HG03196 (cell line): ENCODE results near the gene SETBP1.

Experiments
- ATAC-seq: cut with Tn5 transposase; IDR thresholded peaks from one replicate; pipeline ENCODE4 v1.9.1; 2021; ENCODE audit not compliant: unreplicated experiment

Gene SETBP1

DNA sequence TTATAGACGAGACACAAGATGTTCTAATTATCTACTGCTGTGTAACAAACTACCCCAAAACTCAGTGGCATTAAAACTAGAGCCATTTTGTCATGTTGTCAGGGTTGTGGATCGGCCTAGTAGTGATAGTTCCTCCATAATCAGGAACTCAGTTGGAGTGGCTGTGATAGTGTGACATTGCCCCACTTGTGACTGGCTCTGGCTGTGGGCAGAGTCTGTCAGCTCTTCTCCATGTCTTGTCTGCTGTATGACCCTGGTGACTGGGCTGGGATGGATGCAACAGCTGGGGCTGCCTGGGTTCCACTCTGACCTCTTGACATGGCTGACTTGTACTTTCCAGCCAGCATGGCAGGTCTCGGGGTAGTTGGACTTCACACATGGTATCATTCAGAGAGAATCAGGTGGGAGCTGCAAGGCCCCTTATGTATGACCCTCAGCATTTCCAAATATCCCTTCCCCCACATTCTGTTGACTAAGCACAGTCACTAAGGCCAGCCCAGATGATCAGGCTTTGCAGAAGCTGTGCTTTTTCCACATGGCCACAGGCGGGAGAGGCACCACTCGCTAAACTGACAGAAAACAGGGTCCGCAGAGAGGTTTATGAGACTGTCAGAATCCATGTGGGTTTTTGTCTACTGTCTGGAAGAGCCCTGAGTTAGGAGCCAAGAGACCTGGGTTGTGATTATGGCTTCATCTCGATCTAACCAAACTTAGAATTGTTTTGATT, 50.3 kb downstream of the SETBP1 start:
- no peak for ATAC-seq

DNA sequence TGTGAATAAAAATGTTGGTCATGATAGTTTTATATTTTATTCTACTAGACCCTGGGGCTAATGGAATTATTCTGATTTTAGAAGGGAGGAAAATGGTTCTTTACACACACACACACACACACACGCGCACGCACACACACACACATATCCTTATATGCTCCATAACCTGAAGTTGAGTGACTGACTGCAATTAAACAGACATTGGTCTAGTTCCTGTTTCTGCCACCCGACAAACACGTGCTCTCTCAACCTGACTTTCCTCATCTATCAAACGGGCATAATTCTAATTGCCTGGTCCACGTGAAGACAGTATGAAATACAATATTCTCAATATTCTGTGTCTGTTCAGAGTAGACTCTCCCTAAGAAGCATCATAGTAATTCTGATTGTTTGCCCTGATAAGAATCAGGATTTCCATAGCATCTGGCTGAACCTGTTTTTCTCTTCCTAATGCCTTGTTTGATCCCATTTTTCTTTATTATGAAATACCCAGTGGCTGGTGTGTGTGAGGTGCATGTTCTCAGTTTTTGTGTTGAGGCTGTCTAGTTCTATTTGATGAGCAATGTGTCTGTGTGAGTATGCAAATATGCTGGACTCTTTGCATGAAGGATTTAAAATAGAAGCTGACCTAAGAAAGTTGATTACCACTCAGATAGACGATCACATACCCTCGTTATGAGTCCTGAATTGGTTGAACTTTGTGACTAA, 51.0 kb downstream of the SETBP1 start:
- ATAC-seq: no peak

DNA sequence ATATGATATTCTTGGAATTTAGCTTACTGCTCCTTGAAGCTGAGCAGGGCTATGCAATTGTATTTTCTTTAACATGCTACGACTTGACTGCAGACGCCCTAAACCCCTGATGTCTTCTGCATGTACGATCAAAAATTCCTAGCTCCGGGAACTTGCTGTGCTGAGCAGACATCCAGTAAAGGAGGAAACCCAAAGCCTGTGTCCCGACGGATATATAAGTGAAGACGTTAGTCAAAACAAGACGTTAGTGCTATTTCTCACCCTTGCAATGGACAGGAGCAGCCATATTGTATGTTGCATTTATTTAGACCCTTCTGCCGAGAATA, 51.5 kb downstream of the SETBP1 start:
- no peak for ATAC-seq

GRCh38 chr18:44732599-44732998, 51.9 kb downstream of the SETBP1 start:
- no peak for ATAC-seq

DNA sequence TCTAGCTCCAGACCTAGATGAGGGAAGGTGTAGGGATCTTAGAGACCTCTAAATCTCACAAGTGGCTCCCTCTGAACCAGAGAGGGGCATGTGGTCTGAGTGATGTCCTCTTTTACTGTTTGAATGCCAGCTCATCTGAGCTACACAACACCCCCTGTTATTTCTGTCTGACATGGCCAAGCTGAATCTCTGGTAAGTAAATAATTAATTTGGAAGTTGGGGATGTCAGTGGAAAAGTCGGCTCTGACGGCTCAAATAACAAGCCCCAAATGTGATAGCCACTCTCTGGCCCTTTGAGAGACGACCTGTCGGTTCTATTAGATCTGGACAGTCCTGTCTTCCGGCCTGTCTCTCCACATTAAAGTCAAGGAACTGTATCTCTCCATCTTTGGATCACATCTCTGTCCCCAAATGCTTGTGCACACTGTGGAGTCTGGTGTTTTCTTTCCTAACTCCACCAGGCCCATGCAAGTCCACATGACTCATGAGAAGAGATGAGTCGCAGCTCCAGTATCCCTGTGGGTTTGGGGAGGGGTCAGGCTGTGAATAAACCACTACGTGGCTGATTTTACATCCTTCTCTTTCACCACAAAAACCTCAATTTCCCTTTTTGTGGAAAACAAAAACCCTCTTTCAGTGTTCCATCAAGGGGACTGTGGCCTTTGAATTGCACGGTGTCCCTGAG, 52.5 kb downstream of the SETBP1 start:
- ATAC-seq: no peak

- no peak for ATAC-seq
Measured at GRCh38 chr18:44733754-44734465, 53.2 kb downstream of the SETBP1 start.

- no peak for ATAC-seq
Measured at GRCh38 chr18:44735096-44735495, 54.4 kb downstream of the SETBP1 start.

- no peak for ATAC-seq
Measured at GRCh38 chr18:44736664-44737380, 56.1 kb downstream of the SETBP1 start.

DNA sequence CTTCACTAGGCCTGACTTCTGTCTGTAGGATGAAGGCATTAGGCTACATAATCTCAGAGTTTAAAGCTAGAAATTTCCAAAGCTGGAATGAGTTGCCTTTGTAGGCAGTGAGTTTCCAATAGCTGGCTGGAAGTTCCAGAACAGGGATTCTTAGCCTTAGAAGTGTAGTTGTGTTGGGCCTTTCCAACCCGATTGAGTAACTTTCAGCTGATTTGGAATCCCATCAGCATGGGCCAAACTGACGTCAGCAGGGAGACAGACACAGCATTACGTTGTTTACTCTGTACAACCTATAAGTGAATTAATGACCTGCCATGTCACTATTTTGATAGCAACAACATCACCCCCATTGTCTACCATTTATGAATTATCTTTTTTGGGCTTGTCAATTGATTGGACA, 56.9 kb downstream of the SETBP1 start:
- ATAC-seq: no peak

DNA sequence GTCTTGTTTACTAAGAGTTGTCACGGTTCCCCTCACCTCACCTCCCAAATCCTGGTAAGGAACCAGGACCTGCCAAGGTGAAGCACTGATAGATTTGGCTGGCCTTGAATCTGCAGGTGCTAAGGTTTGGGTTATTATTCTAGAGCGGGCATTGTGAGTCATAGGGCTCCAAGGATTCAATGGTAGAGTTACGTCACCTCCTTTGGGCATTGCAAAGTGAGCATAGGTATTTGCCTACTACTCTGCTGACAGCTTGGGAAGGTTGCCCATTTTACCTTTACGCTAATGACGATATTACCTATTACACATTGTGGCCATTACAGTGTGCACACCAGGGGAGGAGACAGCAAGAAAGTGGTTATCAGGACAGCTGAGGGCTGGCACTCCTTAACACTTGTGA, 59.3 kb downstream of the SETBP1 start:
- no peak for ATAC-seq

GRCh38 chr18:44741085-44741484, 60.4 kb downstream of the SETBP1 start:
- ATAC-seq: no peak

GRCh38 chr18:44741511-44741910, 60.8 kb downstream of the SETBP1 start:
- no peak for ATAC-seq

- ATAC-seq: no peak
Measured at GRCh38 chr18:44742126-44742525, 61.4 kb downstream of the SETBP1 start.

DNA sequence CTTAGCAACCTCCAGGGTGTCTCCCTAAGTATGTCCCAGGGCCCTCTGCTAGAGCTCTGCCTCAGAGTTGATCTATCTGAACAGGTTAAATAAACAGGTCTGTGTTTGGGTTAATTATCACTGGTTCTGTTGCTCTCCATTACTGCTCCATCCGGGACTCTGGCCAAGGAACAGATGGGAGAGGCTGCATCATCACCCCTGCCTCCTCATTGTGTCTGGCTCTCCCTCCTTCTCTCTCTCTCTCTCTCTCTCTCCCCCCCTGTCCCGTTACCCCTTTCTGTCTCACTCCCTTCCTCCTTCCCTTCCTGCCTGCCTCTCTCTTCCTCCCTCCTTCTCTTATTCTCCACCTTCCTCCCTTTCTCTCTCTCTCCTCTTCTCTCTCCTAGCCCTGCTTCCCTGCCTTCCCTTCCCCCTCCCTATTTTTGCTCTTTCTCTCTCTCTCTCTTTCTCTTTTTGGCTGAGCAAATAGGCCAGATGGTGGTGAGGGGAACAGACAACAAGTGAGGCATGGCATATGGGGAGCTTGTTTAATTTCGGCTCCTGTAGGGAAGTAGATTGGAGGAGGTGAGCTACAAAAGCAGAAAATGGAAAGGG, 62.1 kb downstream of the SETBP1 start:
- no peak for ATAC-seq

DNA sequence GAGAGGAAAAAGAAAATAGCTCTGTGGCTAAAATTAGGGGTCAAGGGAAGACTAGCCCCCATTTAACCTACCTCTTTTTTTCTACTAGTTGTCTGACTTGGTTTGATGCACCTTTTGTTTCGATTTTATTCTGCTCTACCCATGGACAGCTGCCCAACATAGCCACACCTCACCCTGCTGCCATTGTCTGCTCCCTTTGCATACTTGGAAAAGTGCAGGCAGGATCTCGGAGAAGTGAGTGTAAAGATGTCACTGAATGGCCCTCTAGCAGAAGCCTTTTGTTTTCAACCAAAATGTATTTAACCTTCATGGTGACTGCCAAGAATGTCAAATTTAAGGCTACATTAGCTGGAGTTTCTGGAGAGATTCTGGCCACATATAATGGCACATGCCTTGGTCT, 62.9 kb downstream of the SETBP1 start:
- no peak for ATAC-seq

- ATAC-seq: no peak
Measured at GRCh38 chr18:44744161-44745121, 63.8 kb downstream of the SETBP1 start.

- ATAC-seq: no peak
Measured at GRCh38 chr18:44747157-44747556, 66.5 kb downstream of the SETBP1 start.

- ATAC-seq: no peak
Measured at GRCh38 chr18:44748582-44748981, 67.9 kb downstream of the SETBP1 start.

- no peak for ATAC-seq
Measured at GRCh38 chr18:44750774-44751173, 70.1 kb downstream of the SETBP1 start.
